HS-27A (cell line): ENCODE results near the gene PPP1CB.
A peak's percentile ranks its signal among the peaks of the same experiment; 100 is the strongest.
"Not testable (repeated sequence)": the region's sequence is repeated elsewhere in the genome, so short reads cannot be mapped to it uniquely, and the experiment has no call there.

Experiments used
- DNase-seq: peaks from one replicate; pipeline ENCODE4 v3.0.0-alpha.2; 2012; ENCODE audit warnings: low read depth, missing footprints

Gene PPP1CB

GRCh38 chr2:28779001-28779400 is 27.4 kb downstream of the PPP1CB start:
- DNase-seq = no peak

DNA sequence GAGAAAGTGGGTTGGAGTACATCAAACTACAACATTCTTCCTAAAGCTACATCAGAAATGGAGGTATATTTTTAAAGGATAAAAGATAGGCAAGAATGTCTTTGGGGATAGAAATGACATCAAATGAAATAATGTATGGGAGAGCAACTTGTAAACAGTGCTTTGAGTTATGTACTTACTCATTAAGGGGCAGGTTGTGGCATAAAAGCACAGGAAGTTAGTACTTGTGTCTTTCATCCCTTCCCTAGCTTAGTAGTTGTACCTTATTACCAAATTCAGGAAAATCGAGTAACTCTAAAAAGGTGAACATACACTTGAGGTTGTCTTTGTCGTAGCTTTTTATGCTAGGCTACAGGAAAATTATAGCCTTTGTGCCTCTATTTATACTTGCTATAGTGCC is 28.9 kb downstream of the PPP1CB start:
- no peak for DNase-seq

GRCh38 chr2:28782423-28782822 is 30.8 kb downstream of the PPP1CB start:
- DNase-seq = no peak

- DNase-seq = not testable (repeated sequence)
Measured at GRCh38 chr2:28784570-28784969, 32.9 kb downstream of the PPP1CB start.

DNA sequence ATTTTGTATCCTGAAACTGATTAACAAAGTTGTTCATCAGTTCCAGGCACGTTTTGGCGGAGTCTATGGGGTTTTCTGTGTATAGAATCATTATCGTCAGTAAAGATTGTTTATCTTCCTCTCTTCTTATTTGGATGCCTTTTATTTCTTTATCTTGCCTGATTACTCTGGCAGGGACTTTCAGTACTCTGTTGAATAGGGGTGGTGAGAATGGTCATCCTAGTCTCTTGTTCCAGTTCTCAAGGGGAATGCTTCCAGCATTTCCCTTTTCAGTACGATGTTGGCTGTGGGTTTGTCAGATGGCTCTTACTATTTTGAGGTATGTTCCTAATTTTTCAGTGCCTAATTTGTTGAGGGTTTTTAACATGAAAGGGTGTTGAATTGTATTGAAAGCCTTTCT is 45.0 kb downstream of the PPP1CB start:
- DNase-seq = no peak

DNA sequence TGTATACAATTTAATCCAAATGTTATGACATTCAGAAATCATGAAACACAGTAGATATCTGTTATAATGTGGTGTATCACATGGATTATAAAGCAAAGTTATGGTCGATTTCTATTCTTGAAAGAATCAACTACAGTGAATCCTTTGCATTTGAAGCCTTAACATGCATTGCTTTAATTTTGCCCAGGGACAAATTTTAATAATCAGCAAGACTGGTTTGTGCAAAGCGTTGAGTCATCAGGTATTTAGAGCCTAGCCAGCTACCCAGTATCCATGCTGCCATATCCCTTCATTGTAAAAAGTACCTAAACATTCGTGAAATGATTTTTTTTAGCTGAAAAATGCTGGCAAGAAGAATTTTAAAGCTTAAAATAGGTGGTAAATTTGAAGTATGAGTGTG is 50.1 kb downstream of the PPP1CB start:
- no peak for DNase-seq

DNA sequence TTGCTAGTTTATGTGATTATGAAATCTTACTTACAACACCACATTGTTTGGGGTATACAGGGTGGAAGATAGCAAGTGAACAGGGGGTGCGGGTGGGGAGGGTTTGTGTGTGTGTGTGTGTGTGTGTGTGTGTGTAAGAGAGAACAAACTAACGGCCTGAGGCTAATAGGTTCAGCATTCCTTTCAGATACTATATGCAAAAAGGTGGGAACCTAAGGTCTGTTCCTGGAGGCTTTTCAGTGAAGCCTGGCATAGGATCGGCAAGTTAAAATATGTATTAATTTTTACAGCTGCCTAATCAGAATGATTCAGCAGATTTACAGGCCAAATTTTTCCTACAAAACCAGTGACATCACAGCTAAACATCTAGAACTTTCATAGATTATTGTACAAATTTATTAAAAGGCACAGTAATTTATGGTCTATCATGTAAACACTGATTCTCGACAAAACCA is 51.4 kb downstream of the PPP1CB start:
- no peak for DNase-seq

- no peak for DNase-seq
Measured at GRCh38 chr2:28809927-28810326, 58.3 kb downstream of the PPP1CB start.

DNA sequence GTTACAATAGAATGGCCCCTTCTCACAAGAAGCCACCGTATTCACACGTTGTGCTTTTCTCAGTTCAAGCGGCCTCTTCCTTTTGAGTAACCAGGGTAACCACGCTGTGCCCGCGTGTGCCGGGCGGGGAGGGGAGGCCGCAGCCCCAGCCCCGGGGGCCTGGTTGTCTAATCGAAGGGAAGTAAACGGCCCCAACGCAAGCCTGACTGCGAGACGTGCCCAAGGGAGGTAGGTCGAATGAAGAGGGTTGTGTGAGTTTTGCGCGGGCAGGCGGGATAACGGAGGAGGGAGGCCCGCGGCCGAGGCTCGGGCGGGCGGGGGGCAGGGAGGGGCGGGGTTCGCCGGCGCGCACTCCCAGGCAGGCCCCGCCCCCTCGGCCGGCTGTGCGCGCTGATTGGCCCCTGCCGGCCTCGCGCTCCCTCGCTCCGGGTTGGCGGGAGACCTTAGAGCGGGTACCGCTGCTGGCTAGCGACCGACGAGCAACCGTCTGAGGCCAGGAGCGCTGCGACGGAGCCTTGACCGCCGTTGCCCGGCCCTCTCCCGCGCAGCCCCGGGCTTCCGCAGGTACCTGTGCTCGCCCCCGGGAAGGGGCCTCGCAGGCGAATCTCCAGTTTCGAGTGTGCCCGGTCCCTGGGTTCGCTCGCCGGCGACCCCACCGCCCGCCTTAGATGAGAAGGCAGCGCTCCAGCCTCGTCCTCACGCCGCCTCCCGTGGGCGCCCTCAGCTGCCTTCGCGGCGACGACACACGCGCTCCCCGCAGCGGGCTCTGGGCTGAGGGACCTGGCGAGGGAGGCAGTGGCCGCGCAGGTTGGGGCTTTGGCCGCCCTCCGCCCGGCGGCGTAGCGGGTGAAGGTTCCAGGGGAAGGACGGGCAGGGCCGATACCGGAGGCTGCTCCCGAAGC is 59.0 kb downstream of the PPP1CB start, which contains the start of gene SPDYA:
Gene SPDYA (plus strand): TSS at position 451 of the 902 bp plus-strand sequence. CDS start 5,181 bp downstream, outside the sequence.
- DNase-seq = no peak

DNA sequence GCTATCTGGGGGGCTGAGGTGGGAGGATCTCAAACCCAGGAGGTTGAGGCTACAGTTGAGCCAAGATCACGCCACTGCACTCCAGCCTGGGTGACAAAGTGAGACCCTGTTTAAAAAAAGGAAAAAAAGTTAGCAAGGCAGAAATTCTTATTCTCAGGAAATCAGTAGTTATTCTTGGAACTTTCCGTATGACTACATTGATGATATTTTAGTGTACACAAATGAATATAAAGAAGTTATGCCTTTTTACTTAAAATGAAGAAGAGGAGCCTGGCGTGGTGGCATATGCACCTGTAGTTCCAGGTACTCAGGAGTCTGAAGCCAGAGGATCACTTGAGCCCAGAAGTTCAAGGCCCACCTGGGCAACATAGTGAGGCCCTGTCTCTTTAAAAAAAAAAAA is 66.4 kb downstream of the PPP1CB start:
- no peak for DNase-seq

DNA sequence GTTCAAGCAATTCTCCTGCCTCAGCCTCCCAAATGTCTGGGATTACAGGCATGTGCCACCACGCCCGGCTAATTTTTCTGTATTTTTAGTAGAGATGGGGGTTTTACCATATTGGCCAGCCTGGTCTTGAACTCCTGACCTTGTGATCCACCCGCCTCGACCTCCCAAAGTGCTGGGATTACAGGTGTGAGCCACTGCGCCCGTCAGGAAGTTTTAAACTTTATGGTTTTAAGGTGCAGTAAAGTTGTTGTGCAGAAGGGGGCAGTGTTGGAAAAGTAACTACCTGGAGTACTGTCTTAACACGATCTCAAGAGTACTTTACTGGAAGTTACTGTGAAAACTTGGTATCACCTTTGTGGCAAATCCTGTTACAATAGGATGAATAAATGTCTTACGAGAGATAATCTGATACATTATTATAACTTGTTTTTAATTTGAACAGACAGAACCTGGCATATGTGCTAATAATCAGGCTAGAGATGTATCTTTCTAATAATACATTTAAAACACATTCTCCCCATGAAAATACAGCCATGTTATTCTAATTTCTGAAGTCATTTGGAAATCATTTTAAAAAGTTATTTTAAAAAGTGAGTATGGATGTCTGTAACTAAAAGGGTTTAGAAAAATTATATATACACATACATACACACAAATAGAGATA is 69.8 kb downstream of the PPP1CB start:
- peak; percentile 17 for DNase-seq

- no peak for DNase-seq
Measured at GRCh38 chr2:28822036-28822435, 70.4 kb downstream of the PPP1CB start.

- DNase-seq = no peak
Measured at GRCh38 chr2:28824207-28824606, 72.6 kb downstream of the PPP1CB start.

GRCh38 chr2:28824870-28825269 is 73.2 kb downstream of the PPP1CB start:
- no peak for DNase-seq

DNA sequence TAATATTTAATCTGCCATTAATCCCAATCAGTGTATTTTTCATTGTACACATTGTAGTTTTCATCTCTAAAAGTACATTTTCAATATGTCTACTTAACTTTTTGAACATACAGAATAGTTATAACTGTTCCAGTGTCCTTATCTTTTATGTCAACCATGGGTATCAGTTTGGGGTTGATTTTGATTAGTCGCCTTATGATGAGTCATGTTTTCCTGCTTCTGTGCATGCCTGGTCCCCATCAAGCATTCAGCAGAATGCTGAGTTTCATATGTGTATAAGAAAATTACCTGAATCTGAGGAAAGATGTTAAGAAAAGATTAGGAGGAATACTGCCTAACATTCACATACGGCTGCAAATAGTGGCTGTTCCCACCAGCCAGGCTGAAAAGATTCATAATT is 76.8 kb downstream of the PPP1CB start:
- DNase-seq = no peak

DNA sequence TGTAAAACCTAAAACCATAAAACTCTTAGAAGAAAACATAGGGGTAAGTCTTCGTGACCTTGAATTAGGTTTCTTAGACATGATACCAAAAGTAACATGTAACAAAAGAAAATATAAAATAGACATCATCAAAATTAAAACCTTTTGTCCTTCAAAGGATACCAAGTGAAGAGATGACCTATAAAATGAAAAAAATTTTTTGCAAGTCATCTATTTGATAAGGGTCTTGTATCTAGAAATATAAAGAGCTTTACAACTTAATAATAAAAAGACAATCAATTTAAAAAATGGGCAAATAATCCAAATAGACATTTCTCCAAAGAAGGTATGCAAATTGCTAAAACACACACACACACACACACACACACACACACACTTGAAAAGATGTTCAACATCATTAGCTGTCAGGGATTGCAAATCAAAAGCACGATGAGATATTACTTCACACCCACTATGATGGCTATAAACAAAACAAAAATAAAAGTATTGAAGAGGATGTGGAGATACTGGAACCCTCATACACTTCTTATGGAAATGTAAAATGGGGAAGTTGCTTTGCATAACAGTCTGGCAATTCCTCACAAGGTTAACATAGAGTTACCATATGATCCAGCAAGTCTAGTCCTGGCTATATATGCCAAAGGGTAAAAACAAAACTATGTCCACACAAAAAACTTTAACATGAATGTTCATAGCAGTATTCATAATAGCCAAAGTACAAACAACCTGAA is 82.3 kb downstream of the PPP1CB start:
- no peak for DNase-seq

DNA sequence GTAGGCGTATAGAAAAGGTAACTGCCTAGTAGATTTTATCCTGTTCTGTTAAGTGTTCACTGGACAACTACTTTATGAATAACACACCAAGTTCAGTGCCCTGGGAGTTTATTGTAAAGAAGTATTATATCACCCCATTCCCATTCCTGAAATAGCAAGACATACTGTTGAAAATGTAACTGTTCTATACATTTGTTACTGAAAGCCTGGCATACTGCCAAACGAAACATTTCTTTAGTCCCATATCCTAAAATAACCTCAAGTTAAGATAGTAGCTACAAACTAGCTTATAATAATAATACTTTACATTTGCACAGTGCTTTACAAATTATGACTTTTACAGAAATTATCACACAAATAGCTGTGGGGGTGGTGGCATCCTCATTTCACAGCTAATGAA is 84.2 kb downstream of the PPP1CB start:
- DNase-seq = no peak

DNA sequence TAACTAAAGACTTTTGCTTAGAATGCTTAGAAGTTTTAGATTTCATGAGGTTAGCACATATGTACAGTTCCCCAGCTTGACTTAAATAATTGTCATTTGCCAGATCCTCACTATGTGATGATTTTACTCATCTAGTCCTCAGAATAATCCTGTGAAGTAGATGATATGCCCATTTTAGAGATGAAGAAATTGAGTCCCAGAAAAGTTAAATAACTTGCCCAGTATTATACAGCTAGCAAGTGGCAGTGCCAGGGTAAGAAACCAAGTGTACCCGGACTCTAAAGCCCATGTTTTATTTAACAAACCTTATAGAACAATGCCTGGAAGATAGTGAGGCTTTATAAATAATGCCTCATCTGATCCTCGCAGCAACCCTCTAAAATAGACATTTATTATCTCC is 87.3 kb downstream of the PPP1CB start:
- no peak for DNase-seq

DNA sequence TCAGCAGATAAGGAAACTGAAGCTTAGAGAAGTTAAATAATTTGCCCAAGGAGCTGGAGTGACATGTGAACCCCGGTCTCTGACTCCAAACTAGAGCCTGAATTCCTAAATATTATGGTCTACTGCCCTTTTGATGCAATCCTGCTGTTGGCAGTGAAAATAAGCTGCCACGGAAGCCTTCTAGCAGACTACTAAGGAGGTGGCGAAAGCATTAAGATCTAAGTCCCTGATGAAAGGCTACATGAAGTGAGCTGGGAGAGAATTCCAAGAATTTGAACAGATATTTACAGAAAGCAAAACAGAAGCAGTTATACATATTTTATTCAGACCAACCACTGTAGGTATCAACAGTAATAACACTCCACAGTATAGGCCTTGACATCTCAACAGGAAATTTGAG is 90.4 kb downstream of the PPP1CB start:
- no peak for DNase-seq
